Activated T-cell treated with anti-CD3 and anti-CD28 coated beads for 4 hours (primary cell): Measurements from ENCODE around the gene ACP7.
"Not testable (repeated sequence)": the region's sequence is repeated elsewhere in the genome, so short reads cannot be mapped to it uniquely, and the experiment has no call there.

Experiments
- DNase-seq: peaks from one replicate; pipeline ENCODE4 v3.0.0-alpha.2; 2020

The ACP7 gene

DNA sequence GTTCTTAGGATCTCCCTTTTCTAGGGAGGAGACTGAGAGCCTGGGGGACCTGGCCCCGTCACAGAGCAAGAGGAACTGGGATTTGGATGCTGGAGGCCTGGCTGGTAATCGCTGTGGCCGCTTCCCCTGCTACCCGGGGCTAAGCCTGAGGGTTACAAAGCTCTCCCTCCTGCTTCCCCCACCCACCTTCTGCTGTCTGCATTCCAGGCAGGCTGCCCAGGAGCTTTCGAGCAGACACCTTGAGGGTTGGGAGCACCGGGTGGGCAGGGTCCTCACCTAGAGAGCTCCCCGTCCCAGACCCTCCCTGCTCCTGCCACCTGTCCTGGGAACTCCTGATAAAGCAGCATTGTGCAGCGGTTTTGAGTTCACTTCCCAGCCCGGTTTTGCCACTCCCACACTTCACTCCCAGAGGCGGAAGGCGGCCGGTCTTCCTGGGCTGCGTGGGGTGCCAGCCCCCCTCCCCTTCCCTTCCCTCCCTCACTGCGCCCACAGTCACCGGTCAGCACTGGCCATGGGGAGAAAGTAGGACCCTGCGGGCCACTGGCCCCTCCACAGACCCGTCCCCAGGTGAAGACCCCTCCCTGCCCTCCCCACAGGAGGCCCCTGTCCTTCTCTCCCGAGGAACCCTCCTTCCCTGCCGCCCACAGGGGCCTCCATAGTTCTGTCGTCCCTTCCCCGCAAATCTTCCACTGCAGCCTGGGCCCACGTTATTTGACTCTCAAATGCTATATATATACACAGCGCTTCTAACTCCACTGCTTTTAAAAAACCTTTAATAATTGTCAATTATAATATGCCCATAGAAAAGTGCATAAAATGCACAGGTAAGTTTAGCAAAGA, 49.5 kb downstream of the ACP7 start:
- no peak for DNase-seq

DNA sequence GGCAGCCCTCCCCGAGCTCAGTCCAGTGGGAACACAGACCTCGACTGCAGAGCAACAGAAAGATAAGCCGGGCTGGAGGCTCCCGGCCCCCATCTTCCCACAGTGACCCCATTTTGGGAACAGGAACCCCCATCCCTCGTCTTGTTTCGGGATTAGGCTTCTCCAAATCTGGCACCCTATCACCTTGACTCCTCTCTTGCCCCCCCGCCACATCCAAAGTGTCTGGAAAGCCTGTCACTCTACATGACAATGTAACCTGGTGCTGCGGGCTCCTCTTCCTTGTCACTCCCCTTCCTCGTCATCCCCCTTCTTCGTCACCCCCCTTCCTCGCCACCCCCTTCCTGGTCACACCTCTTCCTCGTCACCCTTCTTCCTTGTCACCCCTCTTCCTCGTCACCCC, 51.5 kb downstream of the ACP7 start:
- DNase-seq, result no peak

DNA sequence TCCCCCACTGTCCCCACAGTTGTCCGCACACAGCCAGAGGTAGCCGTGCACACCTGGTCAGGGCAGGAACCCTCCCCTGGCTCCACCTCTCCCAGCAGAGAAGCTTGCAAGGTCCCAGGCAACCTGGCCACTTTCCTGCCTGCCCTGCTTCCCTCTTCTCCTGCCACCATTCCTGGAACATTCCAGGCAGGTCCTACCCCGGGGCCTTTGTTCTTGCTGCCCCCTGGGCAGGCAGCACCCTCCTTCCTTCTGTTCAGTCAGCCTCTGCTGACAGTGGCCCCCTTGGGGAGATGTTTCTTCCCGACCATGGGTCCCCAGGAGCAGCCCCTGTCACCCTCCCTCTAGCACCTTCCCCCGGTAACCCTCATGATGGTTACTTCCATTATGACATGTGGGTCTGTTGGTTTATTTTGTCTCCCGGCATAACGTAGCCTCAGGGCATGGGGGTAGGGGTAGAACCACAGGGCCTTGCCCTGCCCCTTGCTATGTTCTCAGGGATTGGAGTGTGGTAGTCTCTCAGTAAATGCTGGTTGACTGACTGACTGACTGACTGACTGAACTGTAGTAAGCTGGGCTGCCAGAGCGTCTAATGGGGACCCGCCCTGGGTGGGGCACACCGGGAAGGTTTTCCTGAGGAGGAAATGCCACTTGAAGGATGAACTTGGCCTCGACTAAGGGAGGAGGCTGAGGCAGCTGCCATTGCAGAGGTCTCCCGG, 52.2 kb downstream of the ACP7 start:
- DNase-seq, result no peak

DNA sequence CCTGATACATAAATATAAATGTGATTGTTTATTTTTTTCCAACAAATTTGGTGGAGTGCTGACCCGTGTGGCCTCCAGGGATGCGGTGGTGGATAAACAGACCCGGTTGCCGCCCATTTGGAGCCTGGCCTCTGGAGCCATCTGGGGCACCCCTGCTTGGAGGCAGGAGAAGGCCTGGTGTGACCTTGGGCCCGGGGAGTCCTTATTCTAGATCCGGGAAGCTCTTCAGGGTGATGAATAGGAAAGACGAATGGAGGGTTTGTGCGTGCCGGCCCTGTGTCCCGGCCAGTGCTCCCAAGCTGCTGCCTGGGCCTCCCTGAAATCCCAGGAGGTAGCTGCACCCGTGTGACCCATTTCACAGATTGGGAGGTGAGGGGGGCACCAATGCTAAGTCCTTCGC, 53.0 kb downstream of the ACP7 start:
- DNase-seq, result no peak

DNA sequence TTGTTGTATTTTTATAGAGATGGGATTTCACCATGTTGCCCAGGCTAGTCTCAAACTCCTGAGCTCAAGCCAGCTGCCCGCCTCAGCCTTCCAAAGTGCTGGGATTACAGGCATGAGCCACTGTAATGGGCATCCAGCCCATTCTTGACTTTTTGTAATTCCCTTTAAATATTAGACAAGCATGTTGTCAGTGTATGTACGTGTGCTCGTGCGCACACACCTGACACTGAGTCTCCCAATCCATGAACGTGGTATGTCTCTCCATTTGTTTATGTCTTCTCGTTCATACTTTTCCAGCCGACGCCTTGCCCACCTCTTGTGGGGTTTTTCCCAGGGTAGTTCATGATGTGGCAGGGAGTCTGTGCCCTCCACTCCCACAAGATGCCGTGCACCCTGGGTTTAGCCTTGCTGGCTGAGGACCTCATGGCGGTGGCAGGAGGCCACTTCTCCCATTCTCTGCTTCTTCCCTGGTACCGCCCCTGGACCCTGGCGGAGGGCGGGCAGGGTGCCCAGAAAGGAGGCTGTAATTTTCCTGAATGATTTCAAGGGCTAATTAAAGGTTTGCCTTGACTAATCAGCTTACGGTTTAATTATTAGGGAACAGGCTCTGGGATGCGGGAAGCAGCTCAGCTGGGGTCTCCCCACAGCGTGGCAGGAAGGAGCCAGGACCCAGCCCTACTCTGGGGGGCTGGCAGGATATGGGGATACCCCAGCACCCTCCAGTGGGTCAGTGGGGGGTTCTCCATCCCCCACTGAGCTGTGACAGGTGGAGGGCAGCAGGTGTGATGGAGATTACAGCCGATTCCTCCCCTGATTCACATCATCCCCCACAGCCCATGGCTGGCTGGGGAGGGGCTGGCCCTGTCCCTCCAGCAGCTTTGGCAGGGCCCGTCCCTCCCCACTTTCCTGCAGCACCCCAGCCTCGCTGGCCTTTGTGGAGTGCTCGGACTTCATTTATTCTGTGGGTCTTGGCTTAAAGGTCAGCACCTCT, 54.3 kb downstream of the ACP7 start:
- DNase-seq, result no peak

DNA sequence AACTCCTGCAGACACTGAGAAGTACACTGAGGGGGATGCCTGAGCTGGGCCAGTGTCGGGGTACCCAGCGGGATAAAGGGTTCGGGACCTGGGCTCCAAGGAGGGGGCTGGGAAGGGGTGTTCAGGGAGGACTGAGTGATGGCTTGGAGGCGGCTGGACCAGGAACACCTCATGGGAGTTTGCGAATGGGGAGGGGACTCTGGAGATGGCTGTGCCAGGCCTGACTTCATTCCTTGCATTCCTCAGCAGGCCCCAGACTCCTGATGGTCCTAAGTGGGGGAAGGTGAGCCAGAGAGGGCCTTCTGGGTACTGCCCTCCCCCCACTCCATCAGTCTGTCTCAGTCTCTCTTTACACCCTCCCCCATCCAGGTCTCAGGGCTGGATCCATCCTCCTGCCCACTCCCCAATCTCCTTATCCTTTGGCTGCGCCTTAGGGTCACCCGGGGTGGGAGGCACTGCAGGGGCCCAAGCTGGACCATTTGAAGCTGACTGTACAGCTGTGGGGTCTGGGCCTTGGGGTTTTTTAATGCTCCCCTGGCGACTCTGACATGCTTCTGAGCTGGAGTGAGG, 55.2 kb downstream of the ACP7 start:
- no peak for DNase-seq

DNA sequence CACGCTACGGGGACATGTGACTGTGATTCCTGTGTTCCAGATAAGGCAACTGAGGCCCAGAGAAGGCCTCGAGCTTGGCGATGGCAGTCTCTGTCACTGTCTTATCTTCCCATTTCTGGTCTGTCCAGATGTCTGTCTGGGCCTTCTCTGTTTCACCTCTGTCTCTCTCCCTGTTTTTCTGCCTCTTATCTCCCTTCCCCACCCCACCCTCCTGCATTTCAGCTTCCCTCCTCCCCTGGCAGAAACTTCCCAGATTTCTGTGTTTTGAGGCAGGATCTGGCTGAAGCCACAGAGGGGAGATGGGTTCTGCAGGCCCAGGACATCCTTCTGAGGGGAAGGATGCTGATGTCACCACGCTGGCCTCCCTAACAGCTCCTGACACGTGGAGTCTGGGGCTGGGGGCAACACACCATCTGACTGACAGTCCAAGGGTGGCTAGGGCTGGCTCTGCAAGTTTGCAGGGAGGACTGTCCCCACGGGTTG, 55.8 kb downstream of the ACP7 start:
- no peak for DNase-seq

DNA sequence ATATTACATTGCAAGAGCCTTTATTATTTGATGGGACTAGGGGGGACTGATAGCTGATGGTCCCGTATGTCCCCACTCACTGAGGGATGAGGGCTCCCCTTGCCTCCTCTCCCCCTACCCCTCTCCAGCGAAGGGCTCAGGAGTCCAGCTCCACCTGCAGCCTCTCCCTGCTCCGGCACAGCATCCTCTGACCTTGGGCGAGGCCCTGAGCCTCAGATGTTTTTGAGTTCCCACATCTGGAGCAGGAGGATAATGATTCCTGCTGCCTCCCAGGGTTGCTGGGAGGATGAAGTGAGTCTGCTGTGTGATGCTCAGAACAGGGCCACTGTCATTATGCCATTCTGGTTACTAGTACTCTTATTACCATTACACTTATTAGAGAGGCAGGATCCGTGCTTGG, 56.4 kb downstream of the ACP7 start:
- DNase-seq, result no peak

DNA sequence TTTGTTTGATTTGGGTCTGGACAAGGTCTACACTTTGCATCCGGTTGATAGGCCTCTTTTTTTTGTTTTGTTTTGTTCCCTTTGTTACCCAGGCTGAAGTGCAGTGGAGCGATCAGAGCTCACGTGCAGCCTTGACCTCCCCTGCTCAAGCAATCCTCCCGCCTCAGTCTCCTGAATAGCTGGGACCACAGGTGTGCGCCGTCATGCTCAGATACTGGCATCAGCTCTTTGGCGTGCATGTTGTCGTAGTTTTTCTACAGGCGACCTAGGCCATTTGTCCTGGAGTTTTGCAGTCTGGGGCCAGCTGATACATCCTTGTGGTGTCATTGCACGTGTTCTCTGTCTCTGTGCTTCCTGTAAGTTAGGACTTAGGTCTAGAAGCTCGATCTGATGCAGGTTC, 57.8 kb downstream of the ACP7 start:
- DNase-seq, result no peak

DNA sequence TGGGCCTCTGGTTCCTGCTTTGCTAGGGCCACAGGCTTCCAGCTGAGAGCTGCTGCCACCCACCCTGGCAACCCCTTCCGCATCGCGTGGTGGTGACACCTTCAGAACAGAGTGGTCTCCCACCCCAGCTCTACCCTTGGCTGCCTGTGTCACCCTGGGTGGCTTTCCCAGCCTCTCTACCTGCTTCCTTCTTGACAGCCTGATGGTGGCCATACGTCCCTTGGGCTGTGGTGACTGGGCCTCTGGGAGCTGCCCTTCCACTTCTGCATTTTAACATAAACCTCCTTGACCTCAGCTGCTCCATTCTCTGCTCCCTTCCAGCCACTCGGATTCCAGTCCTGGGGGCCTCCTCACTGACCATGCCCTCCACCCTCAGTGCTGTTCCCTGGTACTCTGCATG, 58.5 kb downstream of the ACP7 start:
- no peak for DNase-seq

DNA sequence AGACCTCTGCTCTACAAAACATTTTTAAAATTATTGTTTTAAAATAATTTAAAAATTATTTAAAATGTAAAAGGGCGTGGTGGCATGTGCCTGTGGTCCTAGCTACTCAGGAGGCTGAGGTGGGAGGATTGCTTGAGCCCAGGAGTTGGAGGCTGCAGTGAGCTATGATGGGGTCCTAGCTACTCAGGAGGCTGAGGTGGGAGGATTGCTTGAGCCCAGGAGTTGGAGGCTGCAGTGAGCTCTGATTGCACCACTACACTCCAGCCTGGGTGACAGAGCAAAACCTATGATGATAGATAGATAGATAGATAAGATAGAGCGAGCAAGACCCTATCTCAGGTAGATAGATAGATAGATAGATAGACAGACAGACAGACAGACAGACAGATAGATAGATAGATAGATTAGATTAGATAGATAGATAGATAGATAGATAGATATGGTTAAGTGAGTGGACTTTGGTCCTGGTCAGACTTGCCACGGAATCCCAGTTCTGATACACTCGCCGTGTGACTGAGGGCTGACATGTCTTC, 59.7 kb downstream of the ACP7 start:
- DNase-seq, result not testable (repeated sequence)

DNA sequence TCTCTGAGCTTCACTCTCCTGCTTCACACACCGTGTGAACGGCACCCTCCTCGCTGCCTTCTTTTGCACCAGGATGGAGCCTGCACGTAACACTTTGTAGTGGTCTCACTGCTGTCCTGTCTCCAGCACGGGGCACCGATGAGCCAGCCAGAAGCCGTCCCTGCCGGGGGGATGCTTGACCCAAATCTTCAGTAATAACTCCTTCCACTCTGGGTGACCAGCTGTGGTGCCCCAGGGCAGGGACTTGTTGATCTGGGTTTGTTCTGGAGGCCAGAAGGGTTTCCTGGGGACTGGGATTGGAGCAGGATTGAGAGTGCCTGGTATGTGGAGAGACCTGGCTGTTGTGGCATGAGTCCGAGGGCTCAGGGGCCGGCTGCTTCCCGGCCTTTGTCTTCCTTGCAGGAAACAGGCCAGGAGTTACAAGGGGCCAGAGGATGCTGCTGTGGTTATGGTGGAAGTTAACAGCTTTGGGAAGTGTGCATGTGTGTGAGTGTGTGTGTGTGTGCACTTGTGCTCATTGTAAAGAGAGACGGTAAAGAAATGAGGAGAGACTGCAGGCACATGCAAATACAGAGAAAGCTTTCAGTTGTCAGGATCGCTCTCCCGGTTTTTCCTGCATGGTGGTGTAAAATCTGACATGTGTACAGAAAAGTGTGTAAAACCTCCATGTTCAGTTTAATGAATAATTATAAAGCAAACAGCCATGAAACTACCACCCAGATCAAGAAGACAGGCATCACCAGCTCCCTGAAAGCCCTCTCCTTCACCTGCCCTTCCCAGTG, 60.3 kb downstream of the ACP7 start:
- DNase-seq, result no peak

DNA sequence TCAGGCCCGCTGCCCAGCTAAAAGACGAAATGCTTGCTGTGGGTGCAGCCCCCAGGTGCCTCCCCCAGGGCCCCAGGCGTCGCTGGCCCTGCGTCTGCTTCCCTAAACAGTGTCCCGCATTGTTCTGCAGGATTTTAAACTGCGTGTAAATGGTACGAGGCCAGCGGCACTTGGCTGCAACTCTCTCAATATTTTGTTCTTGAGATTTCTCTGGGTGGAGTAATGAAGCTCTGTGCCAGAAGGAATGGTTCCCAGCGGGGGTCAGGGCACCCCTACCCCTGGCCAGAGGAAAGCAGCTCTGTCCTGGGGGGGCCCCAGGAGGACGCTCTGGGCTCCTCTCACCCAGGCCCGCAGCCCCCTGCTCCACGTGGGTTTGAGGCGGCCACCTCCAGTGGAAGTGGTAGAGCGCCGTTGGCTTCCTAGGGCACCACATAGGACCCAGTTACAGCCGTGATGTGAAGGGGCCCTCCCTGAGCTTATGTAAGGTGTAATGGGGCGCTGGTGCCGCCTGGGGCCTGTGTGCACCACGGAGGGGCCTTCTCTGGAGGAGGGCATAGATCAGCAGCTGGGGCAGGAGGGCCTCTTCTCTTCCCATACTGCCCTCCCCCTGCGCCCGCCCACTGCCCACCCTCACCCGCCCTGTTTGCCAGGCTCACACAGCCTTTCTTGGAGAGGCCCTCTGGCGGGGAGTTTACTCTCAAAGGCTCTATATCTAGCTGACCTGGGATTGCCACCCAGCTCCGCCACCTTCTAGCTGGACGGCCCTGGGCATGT, 61.2 kb downstream of the ACP7 start:
- no peak for DNase-seq

DNA sequence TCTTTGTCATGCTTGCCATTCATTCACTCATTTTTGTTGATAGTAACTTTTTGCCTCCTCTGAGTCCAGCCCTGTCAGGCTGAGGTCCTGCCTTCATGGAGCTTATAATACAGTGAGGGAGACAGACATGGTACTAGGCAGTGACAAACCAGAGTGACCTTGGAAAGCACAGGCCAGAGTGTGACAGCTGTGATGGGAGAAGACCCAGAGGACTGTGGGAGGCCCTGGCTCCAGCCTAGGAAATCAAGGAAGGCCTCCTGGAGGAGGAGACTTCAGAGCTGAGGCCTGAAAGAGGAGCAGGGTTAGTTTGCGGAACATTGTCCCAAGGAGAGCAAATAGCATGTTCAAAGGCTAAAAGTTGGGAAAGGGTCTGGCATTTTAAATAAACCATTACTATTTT, 61.9 kb downstream of the ACP7 start:
- DNase-seq, result no peak

DNA sequence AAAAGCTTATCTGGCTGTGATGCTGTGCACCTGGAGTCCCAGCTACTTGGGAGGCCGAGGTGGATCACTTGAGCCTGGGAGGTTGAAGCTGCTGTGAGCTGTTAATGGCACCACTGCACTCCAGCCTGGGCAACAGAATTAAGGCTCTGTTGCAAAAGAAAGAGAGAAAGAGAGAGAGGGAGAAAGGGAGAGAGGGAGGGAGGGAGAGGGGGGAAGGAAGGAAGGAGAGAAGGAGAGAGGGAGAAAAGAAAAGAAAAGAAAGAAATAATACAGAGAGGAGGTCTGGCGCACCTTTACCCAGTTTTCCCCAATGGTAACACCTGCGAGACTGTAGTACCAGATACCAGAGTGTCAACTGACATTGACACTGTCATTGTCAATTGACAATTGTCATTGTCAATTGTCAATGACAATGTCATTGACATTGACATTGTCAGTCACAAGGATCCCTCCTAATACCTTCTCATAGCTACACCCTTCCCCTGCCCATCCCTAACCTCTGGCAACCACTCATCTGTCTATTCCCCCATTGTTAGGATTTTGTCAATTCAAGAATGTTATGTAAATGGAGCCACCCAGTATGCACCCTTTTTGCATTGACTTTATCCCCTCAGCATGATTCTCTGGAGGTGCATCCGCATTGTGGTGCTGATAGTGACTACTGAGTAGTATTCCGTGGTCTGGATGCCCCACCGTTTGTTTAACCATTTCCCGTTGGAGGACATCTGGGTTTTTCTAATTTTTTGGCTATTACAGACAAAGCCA, 62.7 kb downstream of the ACP7 start:
- no peak for DNase-seq

DNA sequence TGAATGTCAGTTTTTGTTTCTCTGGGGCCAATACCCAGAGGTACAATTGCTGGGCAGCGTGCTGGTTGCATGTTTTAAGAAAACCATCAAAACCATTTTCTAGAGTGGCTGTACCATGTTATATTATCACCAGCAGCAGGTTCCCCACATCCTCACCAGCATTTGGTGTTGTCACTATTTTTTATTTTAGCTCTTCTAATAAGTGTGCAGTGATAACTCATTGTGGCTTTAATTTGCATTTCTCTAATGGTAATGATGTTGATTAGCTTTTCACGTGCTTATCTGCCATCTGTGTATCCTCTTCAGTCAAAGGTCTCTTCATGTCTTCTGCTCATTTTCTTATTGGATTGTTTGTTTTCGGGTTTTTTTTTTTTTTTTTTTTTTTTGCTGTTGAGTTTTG, 63.3 kb downstream of the ACP7 start:
- DNase-seq, result no peak

DNA sequence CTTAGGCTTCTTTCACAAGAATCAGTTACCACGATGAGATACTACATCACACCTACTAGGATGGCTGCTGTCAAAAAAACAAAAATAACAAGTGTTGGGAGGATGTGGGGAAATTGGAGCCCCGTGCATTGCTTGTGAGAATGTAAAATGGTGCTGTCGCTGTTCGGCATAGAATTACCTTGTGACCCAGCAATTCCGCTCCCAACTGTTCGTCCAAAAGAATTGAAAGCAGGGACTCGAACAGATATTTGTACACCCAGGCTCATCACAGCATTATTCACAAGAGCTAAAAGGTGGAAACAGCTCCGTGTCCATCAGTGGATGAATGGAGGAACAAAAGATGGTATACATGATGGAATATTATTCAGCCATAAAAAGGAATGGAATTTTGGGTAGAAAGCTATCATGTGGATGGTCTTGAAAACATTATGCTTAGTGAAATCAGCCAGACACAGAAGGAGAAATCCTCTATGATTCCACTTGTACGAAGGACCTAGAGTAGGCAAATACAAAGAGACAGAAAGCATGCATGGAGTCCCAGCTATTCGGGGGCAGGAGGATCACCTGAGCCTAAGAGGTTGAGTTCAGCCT, 64.9 kb downstream of the ACP7 start:
- no peak for DNase-seq

DNA sequence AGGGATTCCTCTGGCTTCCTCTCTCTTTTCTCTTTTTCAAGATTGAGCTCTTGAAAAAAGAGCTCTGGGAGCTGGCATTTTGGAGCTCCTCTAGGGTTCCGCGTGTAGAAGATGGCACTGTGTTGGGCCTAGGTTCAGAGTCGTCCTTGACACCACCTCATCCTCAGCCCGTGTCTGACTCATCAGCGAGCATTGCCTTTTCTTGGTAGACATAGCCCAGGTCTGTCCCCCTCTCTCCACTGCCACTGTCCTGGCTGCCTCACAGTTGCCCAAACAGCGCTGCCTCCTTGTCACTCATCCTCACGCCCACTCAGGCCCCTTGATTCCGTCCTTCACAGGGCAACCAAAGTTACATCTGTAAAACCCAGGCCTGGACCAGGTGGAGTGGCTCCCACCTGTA, 66.1 kb downstream of the ACP7 start:
- DNase-seq, result no peak

DNA sequence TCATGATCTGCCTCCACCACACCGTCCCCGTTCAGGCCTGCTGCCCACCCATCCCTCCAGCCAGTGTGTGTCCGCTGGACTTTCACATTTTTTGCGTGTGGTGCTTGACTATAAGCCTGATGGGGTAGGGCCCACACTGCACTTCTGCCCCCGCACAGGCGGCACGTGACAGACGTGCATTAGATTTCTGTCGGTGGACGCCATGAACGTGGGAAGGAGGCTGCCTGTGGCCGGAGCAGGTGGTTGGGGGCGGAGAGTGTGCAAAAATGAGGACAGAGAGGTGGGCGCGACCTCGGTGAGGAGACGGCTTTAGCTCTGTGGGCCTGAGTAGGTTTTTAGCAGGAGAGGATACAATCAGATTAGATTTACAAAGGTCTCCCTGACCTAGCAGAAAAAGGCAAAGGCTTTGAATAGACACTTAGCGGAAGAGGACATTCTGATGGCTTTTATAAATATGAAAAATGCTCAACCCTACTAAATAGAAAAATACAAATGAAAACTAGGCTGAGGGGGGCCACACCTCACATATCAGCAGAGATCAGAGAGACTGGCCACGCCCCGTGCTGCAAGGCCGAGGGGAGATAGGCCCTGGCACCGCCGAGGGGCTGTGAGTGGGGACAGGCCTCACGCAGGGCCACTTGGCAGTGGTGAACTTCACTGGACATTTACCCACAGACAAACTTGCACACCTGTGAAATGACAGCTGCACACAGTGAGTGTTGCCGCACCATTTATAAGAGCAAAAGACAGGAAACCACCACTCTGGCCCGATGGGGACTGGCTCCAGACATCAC, 66.8 kb downstream of the ACP7 start:
- no peak for DNase-seq
